ENCODE results near the gene CPT1B.

CPT1B gene

DNA sequence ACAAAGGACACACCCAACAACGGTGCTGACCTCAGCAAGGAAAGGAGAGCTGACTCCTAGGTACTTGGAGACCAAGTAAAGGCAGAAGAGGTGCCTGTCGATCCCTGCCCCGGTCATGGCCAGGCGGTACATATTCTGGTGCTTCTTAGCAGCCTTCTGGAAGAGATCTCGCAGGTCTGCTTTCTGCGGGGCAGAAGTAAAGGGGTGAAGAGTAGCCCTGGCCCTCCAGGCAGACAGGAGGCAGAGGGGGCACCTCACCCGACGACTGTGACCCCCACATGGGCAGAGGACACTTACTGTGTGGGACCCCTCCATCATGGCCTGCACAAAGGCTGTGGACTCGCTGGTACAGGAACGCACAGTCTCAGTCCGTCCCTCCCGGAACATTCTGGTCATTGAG lies 7.4 kb downstream of the CPT1B start:
- Histone ChIP-seq H3K36me3 (ENCODE audit: control insufficient read depth, insufficient read depth, low read length) (peaks cover 28% of the 10 kb centered on the region), H3K4me3 (ENCODE audit: insufficient read depth, low read depth, low read length, poor library complexity, severe bottlenecking) (no peak overlapping the region), H3K9me3 (ENCODE audit: control insufficient read depth, low read length) (no peaks in the 10 kb centered on the region), H3K27ac (ENCODE audit: insufficient read depth, low read length, poor library complexity, severe bottlenecking) (no peak overlapping the region), H3K27me3 (replicated peaks; ENCODE audit: control insufficient read depth, insufficient read depth, low read length, poor library complexity, severe bottlenecking) (no peaks in the 10 kb centered on the region), H3K4me1 (ENCODE audit: control insufficient read depth, insufficient read depth, low read length, poor library complexity, severe bottlenecking) (no peaks in the 10 kb centered on the region)
- no peak for DNase-seq

DNA sequence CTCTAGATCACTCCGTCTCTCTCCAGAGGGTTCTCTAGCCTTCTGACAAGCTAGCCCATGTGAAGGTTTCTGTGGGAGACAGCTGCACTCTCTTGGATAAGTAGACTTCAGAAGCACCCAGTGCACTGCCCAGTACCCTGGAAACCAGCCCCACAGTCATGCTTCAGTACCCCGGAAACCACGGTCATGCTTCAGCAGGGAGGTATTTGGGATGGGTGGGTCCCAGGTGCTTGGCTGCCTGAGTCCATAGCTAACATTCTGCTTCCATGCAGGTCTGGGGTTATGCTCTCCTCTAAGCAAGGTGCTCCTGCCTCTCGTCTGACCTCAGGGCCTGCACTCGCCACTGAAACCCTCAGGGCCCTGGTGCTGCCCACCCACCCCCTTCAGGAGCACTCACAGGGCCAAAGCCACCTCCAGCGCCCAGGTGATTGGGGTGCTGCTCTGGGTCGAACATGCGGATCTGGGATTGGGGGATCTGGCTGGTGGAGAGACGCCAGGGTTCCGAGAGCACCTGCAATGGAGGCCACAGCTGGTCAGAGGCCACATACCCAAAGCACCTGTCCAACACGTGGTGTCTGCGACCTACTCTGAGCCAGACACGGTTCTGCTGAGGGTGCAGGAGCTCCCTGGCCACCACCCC lies 8.2 kb downstream of the CPT1B start:
- Histone ChIP-seq H3K4me1 (ENCODE audit: control insufficient read depth, insufficient read depth, low read length, poor library complexity, severe bottlenecking) (no peaks in the 10 kb centered on the region), H3K27me3 (replicated peaks; ENCODE audit: control insufficient read depth, insufficient read depth, low read length, poor library complexity, severe bottlenecking) (no peaks in the 10 kb centered on the region), H3K36me3 (ENCODE audit: control insufficient read depth, insufficient read depth, low read length) (peaks cover 28% of the 10 kb centered on the region), H3K27ac (ENCODE audit: insufficient read depth, low read length, poor library complexity, severe bottlenecking) (no peak overlapping the region), H3K9me3 (ENCODE audit: control insufficient read depth, low read length) (no peaks in the 10 kb centered on the region), H3K4me3 (ENCODE audit: insufficient read depth, low read depth, low read length, poor library complexity, severe bottlenecking) (no peak overlapping the region)
- DNase-seq: no peak

GRCh38 chr22:50569041-50569459 lies 9.2 kb downstream of the CPT1B start:
- no peak overlapping the region for H3K27ac ChIP-seq (ENCODE audit: insufficient read depth, low read length, poor library complexity, severe bottlenecking)
- no peaks in the 10 kb centered on the region for H3K4me1 ChIP-seq (ENCODE audit: control insufficient read depth, insufficient read depth, low read length, poor library complexity, severe bottlenecking)
- no peak for DNase-seq
- no peaks in the 10 kb centered on the region for H3K9me3 ChIP-seq (ENCODE audit: control insufficient read depth, low read length)
- H3K4me3 ChIP-seq (ENCODE audit: insufficient read depth, low read depth, low read length, poor library complexity, severe bottlenecking): no peak overlapping the region
- peaks cover 28% of the 10 kb centered on the region for H3K36me3 ChIP-seq (ENCODE audit: control insufficient read depth, insufficient read depth, low read length)
- H3K27me3 ChIP-seq (replicated peaks; ENCODE audit: control insufficient read depth, insufficient read depth, low read length, poor library complexity, severe bottlenecking): no peaks in the 10 kb centered on the region

DNA sequence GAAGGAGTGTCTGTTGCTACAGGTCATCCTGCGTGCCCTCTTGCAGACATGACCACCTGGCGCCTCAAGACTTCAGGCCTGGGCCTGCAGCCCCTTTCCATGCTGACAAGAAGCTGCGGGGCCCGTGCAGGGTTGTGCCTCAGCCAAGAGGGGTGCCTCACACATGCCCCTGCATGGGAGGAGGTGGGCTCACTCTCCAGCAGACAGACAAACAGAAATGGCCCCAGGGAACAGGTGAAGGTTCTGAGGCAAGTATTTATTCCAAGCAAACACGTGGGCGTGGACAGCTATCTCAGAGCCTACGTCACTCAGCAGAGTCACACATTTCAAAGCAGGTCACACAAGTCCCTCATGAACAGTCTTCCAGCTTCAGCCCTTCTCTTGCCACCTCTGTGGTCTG lies 9.6 kb downstream of the CPT1B start:
- H3K27ac ChIP-seq (ENCODE audit: insufficient read depth, low read length, poor library complexity, severe bottlenecking): no peak overlapping the region
- peaks cover 3% of the 10 kb centered on the region for H3K4me1 ChIP-seq (ENCODE audit: control insufficient read depth, insufficient read depth, low read length, poor library complexity, severe bottlenecking)
- peaks cover 28% of the 10 kb centered on the region for H3K36me3 ChIP-seq (ENCODE audit: control insufficient read depth, insufficient read depth, low read length)
- no peaks in the 10 kb centered on the region for H3K27me3 ChIP-seq (replicated peaks; ENCODE audit: control insufficient read depth, insufficient read depth, low read length, poor library complexity, severe bottlenecking)
- H3K4me3 ChIP-seq (ENCODE audit: insufficient read depth, low read depth, low read length, poor library complexity, severe bottlenecking): no peak overlapping the region
- no peaks in the 10 kb centered on the region for H3K9me3 ChIP-seq (ENCODE audit: control insufficient read depth, low read length)
- no peak for DNase-seq

DNA sequence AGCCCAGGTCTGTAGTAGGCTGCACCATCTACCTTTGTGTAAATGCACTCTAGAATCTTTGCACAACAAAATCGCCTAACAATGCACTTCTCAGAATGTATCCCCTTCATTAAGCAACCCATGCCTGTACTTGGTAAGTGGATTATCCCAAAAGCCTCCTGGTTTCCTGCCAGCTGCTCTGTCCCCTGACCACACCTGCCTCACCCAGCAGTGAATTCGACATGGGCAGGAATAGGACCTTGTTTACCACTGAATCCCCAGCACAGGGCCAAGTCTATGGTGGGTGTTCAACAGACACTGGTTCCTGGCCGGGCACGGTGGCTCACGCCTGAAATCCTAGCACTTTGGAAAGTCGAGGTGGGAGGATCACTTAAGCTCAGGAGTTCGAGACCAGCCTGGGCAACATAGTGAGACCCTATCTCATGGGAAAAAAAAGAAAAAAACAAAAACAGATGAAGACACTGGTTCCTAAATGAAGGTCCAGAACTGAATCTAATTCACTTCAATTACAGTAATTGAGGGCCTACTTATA lies 10.4 kb downstream of the CPT1B start:
- Histone ChIP-seq H3K36me3 (ENCODE audit: control insufficient read depth, insufficient read depth, low read length) (peaks cover 25% of the 10 kb centered on the region), H3K9me3 (ENCODE audit: control insufficient read depth, low read length) (no peaks in the 10 kb centered on the region), H3K4me1 (ENCODE audit: control insufficient read depth, insufficient read depth, low read length, poor library complexity, severe bottlenecking) (peaks cover 8% of the 10 kb centered on the region), H3K27ac (ENCODE audit: insufficient read depth, low read length, poor library complexity, severe bottlenecking) (no peak overlapping the region), H3K4me3 (ENCODE audit: insufficient read depth, low read depth, low read length, poor library complexity, severe bottlenecking) (no peak overlapping the region), H3K27me3 (replicated peaks; ENCODE audit: control insufficient read depth, insufficient read depth, low read length, poor library complexity, severe bottlenecking) (no peaks in the 10 kb centered on the region)
- no peak for DNase-seq

DNA sequence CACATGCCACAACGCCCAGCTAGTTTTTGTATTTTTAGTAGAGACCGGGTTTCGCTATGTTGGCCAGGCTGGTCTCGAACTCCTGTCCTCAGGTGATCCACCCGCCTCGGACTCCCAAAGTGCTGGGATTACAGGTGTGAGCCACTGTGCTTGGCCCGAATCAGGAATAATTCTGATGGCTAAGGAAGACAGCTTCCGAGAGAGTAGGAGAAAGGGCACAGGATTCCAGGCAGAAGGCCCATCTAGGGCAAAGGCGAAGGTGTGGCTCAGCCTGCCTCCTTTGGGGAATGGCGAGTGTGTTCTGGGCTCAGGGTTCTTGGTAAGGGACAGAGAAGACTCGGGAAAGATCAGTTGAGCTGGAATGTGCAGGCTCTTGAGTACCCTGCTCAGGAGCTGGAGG lies 13.9 kb downstream of the CPT1B start:
- no peak for DNase-seq
- Histone ChIP-seq H3K9me3 (ENCODE audit: control insufficient read depth, low read length) (no peaks in the 10 kb centered on the region), H3K36me3 (ENCODE audit: control insufficient read depth, insufficient read depth, low read length) (no peaks in the 10 kb centered on the region), H3K27me3 (replicated peaks; ENCODE audit: control insufficient read depth, insufficient read depth, low read length, poor library complexity, severe bottlenecking) (no peaks in the 10 kb centered on the region), H3K27ac (ENCODE audit: insufficient read depth, low read length, poor library complexity, severe bottlenecking) (no peak overlapping the region), H3K4me1 (ENCODE audit: control insufficient read depth, insufficient read depth, low read length, poor library complexity, severe bottlenecking) (peaks cover 8% of the 10 kb centered on the region), H3K4me3 (ENCODE audit: insufficient read depth, low read depth, low read length, poor library complexity, severe bottlenecking) (no peak overlapping the region)

- no peak for DNase-seq
Observed at GRCh38 chr22:50563413-50564160, 14.6 kb downstream of the CPT1B start.

DNA sequence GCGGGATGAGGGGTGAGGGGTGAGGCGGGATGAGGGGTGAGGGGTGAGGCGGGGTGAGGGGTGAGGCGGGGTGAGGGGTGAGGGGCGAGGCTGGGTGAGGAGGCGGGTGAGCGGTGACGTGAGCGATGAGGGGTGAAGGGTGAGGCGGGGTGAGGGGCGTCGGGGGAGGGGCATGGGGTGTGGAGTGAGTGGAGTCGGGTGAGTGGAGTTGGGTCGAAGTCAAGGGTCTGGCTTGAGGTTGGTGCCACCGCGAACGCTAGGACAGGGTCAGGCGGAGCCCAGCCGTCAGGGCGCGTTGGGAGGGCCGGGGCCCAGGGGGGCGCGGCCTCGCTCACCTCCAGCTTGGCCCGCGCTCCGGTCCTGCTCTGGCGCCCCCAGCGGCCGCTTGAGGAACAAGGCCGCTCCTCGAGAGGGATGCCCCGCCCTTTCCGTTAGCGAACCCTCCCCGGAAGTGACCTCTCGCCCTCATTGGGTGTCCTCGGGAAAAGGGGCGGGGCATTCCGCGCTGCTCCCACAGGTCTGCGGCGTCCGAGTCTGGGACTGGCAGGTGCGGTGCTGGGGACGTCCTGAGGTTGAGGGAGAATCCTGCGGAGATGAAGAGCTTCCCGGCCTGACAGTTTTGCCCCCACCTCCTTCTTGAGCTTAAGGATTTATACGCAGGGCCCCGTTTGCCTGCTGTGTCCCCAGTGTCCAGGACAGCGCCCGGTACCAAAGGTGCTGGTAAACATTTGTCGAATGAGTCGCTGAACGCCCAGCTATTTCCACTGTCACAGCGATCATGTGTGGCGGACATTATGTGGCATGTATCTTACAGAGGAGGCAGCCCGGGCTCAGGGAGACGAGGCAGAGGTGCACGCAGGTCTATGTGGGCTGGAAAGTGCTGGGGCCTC lies 15.5 kb downstream of the CPT1B start, which contains the start of gene SYCE3:
TSS of gene SYCE3 (minus strand) at position 397 of the 890 bp plus-strand sequence. CDS start 6,514 bp downstream, outside the sequence.
- Histone ChIP-seq H3K36me3 (ENCODE audit: control insufficient read depth, insufficient read depth, low read length) (no peaks in the 10 kb centered on the region), H3K4me3 (ENCODE audit: insufficient read depth, low read depth, low read length, poor library complexity, severe bottlenecking) (peak within 1 kb of the TSS; percentile 65), H3K9me3 (ENCODE audit: control insufficient read depth, low read length) (no peaks in the 10 kb centered on the region), H3K27me3 (replicated peaks; ENCODE audit: control insufficient read depth, insufficient read depth, low read length, poor library complexity, severe bottlenecking) (no peaks in the 10 kb centered on the region), H3K4me1 (ENCODE audit: control insufficient read depth, insufficient read depth, low read length, poor library complexity, severe bottlenecking) (peaks cover 8% of the 10 kb centered on the region), H3K27ac (ENCODE audit: insufficient read depth, low read length, poor library complexity, severe bottlenecking) (peak within 1 kb of the TSS; percentile 55)
- DNase-seq: peak; percentile 91 to 96 (median 96)

More at GRCh38 chr22:50563413-50564160, 14.6 kb downstream of the CPT1B start:
- H3K27me3 ChIP-seq (replicated peaks; ENCODE audit: control insufficient read depth, insufficient read depth, low read length, poor library complexity, severe bottlenecking): no peaks in the 10 kb centered on the region
- peak overlapping the region; percentile 55 for H3K27ac ChIP-seq (ENCODE audit: insufficient read depth, low read length, poor library complexity, severe bottlenecking)
- no peaks in the 10 kb centered on the region for H3K36me3 ChIP-seq (ENCODE audit: control insufficient read depth, insufficient read depth, low read length)
- peak overlapping the region; percentile 65 for H3K4me3 ChIP-seq (ENCODE audit: insufficient read depth, low read depth, low read length, poor library complexity, severe bottlenecking)
- H3K9me3 ChIP-seq (ENCODE audit: control insufficient read depth, low read length): no peaks in the 10 kb centered on the region
- peaks cover 8% of the 10 kb centered on the region for H3K4me1 ChIP-seq (ENCODE audit: control insufficient read depth, insufficient read depth, low read length, poor library complexity, severe bottlenecking)

DNA sequence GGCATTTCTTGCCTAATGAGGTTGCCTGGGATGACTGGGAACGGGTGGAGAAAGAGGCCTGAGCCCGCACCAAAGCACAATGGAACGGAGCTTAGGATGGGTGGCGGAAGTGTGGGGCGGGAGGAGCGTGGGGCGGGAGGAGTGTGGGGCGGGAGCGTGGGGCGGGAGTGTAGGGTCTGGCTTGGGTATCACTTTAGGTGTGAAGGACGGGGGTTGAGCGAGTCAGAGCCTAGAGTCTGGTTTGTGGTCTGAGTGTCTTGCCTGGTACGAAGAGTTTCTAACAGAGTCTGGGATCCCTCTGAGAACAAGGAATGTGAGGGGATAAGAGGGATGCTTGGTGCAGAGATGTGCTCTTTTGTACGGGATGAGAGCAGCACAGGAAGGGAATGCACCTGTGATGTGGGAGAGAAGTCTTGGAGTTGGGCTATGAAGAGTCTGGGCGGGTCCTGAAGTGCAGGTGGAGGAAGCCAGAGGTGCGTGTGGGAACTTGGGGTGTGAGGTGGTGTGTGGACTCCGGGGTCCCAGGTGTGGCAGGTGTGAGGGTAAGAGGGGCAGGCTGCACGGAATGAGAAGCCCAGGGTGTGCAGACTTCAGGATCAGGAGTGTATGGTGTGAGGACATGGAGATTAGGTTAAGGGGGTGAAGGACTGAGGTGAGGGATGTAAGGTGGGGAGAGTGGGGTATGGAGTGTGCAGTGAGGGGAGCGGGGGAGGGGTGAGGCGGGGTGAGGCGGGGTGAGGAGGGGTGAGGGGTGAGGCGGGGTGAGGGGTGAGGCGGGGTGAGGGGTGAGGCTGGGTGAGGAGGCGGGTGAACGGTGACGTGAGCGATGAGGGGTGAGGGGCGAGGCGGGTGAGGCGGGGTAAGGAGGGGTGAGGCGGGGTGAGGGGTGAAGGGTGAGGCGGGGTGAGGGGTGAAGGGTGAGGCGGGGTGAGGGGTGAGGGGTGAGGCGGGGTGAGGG lies 16.5 kb downstream of the CPT1B start:
- Histone ChIP-seq H3K36me3 (ENCODE audit: control insufficient read depth, insufficient read depth, low read length) (no peaks in the 10 kb centered on the region), H3K4me1 (ENCODE audit: control insufficient read depth, insufficient read depth, low read length, poor library complexity, severe bottlenecking) (peaks cover 8% of the 10 kb centered on the region), H3K4me3 (ENCODE audit: insufficient read depth, low read depth, low read length, poor library complexity, severe bottlenecking) (no peak overlapping the region), H3K27me3 (replicated peaks; ENCODE audit: control insufficient read depth, insufficient read depth, low read length, poor library complexity, severe bottlenecking) (no peaks in the 10 kb centered on the region), H3K9me3 (ENCODE audit: control insufficient read depth, low read length) (no peaks in the 10 kb centered on the region), H3K27ac (ENCODE audit: insufficient read depth, low read length, poor library complexity, severe bottlenecking) (no peak overlapping the region)
- DNase-seq: no peak

All from effector memory CD4-positive, alpha-beta T cell (primary cell).